Measurements from ENCODE around the gene MRPS18A. TPM values are rescaled to one million over a fixed set of nuclear protein-coding genes. Genes with fewer than 3 reads are reported as not detected.

Gene MRPS18A
- total and polyA plus RNA-seq, 2 of the 8 experiments (the other 6 are each of a cell fraction or from before 2014, with no cell fraction given), result 48.3 to 121 TPM

GRCh38 chr6:43713643-43714310, 26.2 kb upstream of the MRPS18A start:
- Histone ChIP-seq H2BK5ac (ENCODE audit: low read depth, low read length) (peak overlapping the region; percentile 66; the same call in 1 of the 2 replicates), H3K9ac (replicated peaks in 1 of 4; ENCODE audit: extremely low read depth in 1 of 4, low read depth in 3 of 4, low read length in 3 of 4) (no peak overlapping the region), H4K5ac (ENCODE audit: insufficient read length, low read depth, low read length) (no peak overlapping the region), H3K79me2 (ENCODE audit: control insufficient read depth in 1 of 2, insufficient read depth in 2 of 2, low read length in 2 of 2) (no peaks in the 10 kb centered on the region), H3K56ac (replicated peaks; ENCODE audit: insufficient read length, low read depth, low read length) (no peak overlapping the region), H3K27me3 (replicated peaks in 1 of 4; ENCODE audit: control insufficient read depth in 3 of 4, extremely low read depth in 1 of 4, insufficient read depth in 3 of 4, low read length in 3 of 4) (no peaks in the 10 kb centered on the region), H3K9me3 (ENCODE audit: insufficient read depth in 2 of 2, low read depth in 1 of 2, low read length in 1 of 2) (no peaks in the 10 kb centered on the region), H2BK15ac (ENCODE audit: low read length) (no peak overlapping the region), H3K23me2 (ENCODE audit: low read depth, low read length) (no peaks in the 10 kb centered on the region), H4K20me1 (replicated peaks in 1 of 2; ENCODE audit: control insufficient read depth in 1 of 2, insufficient read depth in 2 of 2, low read length in 2 of 2) (no peaks in the 10 kb centered on the region), H3K4me1 (replicated peaks in 1 of 4; ENCODE audit: control insufficient read depth in 3 of 4, insufficient read depth in 4 of 4, low read length in 3 of 4) (peaks cover 0 to 13% (median 5%) of the 10 kb centered on the region in 4 experiments; a peak in 5 of 7 replicates), H3K23ac (ENCODE audit: insufficient read length) (no peak overlapping the region), H3K79me1 (ENCODE audit: low read depth, low read length) (no peaks in the 10 kb centered on the region), H3K4me2 (ENCODE audit: insufficient read depth in 1 of 2, low read depth in 2 of 2, low read length in 2 of 2) (no peak overlapping the region), H3K4me3 (ENCODE audit: extremely low read depth in 1 of 4, insufficient read depth in 2 of 4, low read depth in 3 of 4, low read length in 4 of 4) (no peak overlapping the region), H3K18ac (ENCODE audit: extremely low read depth, low read length) (no peak overlapping the region), H3K14ac (ENCODE audit: insufficient read length) (no peak overlapping the region), H2AK5ac (ENCODE audit: low read depth, low read length) (no peak overlapping the region), H4K8ac (ENCODE audit: extremely low read depth, insufficient read depth, low read length) (no peak overlapping the region), H3K4ac (replicated peaks; ENCODE audit: insufficient read length, low read depth, low read length) (no peak overlapping the region), H4K91ac (replicated peaks; ENCODE audit: insufficient read length, low read length) (peak overlapping the region; percentile 67), H2AFZ (ENCODE audit: low read length) (peak overlapping the region; percentile 72; the same call in 1 of the 2 replicates), H3K36me3 (ENCODE audit: control insufficient read depth in 2 of 4, insufficient read depth in 4 of 4, low read length in 3 of 4) (no peaks in the 10 kb centered on the region), H3K27ac (ENCODE audit: low read depth, low read length) (no peak overlapping the region), H2BK12ac (ENCODE audit: low read depth, low read length) (peak overlapping the region; percentile 63; the same call in 1 of the 2 replicates), H2BK120ac (replicated peaks; ENCODE audit: low read depth, low read length) (no peak overlapping the region), H2BK20ac (ENCODE audit: low read length) (peak overlapping the region; percentile 75; the same call in 1 of the 2 replicates)
- no peak for DNase-seq (ENCODE audit: low read depth in 1 of 2, low spot score in 2 of 2)
- ChIA-PET POLR2A (ENCODE audit: partially characterized antibody) (interaction anchor here (0.5 to 2.0 kb wide), 6 partner anchors 10 to 96 kb away, joined by 3 to 17 read pairs (median 4); partner anchors contain the start of gene VEGFA), CTCF (ENCODE audit: partially characterized antibody) (interaction anchor here (0.6 to 3.6 kb wide), 8 partner anchors 9 to 510 kb away, joined by 3 to 26 read pairs (median 4); no protein-coding TSS in a partner anchor)
- FAIRE-seq, result no peak
- TF ChIP-seq CEBPB (IDR thresholded peaks at IDR 0.05; ENCODE audit: low read depth, low read length) (no peak), FOSL1 (IDR thresholded peaks at IDR 0.05; ENCODE audit: insufficient read depth, low read depth, low read length) (no peak), POU5F1 (IDR thresholded peaks at IDR 0.05; ENCODE audit: low read depth, low read length) (no peak)
- WGBS, 2 experiments (ENCODE audit: extremely low coverage in 1 of 2, insufficient coverage in 1 of 2, insufficient read length in 1 of 2, insufficient replicate concordance in 2 of 2, low coverage in 1 of 2, low lambda C conversion rate in 2 of 2, missing lambda C conversion rate in 1 of 2), result 94% methylated on average over 13 of the region's 13 CpGs; no CpG with 5 or more reads in 1 of the 2 experiments

All from H1 (cell line).